ENCODE results near the gene RUNX2. TPM values are rescaled to one million over a fixed set of nuclear protein-coding genes. Genes with fewer than 3 reads are reported as not detected.

The RUNX2 gene
- total RNA-seq, 1 experiment from 2014 or later: 3.8 TPM

- Histone ChIP-seq H3K79me2 (ENCODE audit: low read length) (no peaks in the 10 kb centered on the region), H3K4me1 (ENCODE audit: insufficient read depth, low read length) (no peaks in the 10 kb centered on the region), H3K27me3 (ENCODE audit: low read length) (no peaks in the 10 kb centered on the region), H3K36me3 (ENCODE audit: low read depth, low read length) (no peaks in the 10 kb centered on the region), H3K9ac (ENCODE audit: low read length) (no peak overlapping the region), H3F3A (ENCODE audit: low read length, unreplicated experiment) (no peaks in the 10 kb centered on the region), H3K4me2 (ENCODE audit: low read length) (no peak overlapping the region), H3K9me3 (ENCODE audit: low read length) (no peaks in the 10 kb centered on the region), H3K4me3 (ENCODE audit: low read length) (no peak overlapping the region), H2AFZ (ENCODE audit: low read length) (no peak overlapping the region), H3K9me2 (replicated peaks; ENCODE audit: low read length) (no peaks in the 10 kb centered on the region), H3K27ac (ENCODE audit: low read length) (no peak overlapping the region), H4K20me1 (ENCODE audit: low read length) (no peaks in the 10 kb centered on the region)
- ChIA-PET POLR2A (ENCODE audit: unreplicated experiment) (no interaction called here), CTCF (interaction anchor here (0.6 kb wide), 1 partner anchor 31 kb away, joined by 5 read pairs; no protein-coding TSS in a partner anchor)
- no peak for TF ChIP-seq EZH2 (IDR thresholded peaks at IDR 0.05; ENCODE audit: low read length, unreplicated experiment)
- TF ChIP-seq, protein P1, sequence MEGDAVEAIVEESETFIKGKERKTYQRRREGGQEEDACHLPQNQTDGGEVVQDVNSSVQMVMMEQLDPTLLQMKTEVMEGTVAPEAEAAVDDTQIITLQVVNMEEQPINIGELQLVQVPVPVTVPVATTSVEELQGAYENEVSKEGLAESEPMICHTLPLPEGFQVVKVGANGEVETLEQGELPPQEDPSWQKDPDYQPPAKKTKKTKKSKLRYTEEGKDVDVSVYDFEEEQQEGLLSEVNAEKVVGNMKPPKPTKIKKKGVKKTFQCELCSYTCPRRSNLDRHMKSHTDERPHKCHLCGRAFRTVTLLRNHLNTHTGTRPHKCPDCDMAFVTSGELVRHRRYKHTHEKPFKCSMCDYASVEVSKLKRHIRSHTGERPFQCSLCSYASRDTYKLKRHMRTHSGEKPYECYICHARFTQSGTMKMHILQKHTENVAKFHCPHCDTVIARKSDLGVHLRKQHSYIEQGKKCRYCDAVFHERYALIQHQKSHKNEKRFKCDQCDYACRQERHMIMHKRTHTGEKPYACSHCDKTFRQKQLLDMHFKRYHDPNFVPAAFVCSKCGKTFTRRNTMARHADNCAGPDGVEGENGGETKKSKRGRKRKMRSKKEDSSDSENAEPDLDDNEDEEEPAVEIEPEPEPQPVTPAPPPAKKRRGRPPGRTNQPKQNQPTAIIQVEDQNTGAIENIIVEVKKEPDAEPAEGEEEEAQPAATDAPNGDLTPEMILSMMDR (conservative IDR thresholded peaks at IDR 0.05; ENCODE audit: low read depth, low read length): no peak
- TF ChIP-seq EZH2phosphoT487 (IDR thresholded peaks at IDR 0.05; ENCODE audit: borderline replicate concordance, low read length): no peak
- intact Hi-C loops (cut with micrococcal nuclease): no loop called here
- no TSS peak for BruUV-seq (replicated peaks)
- 0 out of 2 replicates have a peak, but pooled peaks have one; percentile 20 for ATAC-seq
- no peak for DNase-seq
Observed at GRCh38 chr6:45577836-45578504, 249.8 kb downstream of the RUNX2 start.

GRCh38 chr6:45584127-45584526 lies 256.0 kb downstream of the RUNX2 start:
- no peaks in the 10 kb centered on the region for H3K9me3 ChIP-seq (ENCODE audit: low read length)
- H3K4me2 ChIP-seq (ENCODE audit: low read length): no peak overlapping the region
- no peak overlapping the region for H3K9ac ChIP-seq (ENCODE audit: low read length)
- no peak overlapping the region for H2AFZ ChIP-seq (ENCODE audit: low read length)
- ATAC-seq (no peak), DNase-seq (no peak)
- no peaks in the 10 kb centered on the region for H4K20me1 ChIP-seq (ENCODE audit: low read length)
- H3K79me2 ChIP-seq (ENCODE audit: low read length): no peaks in the 10 kb centered on the region
- H3K9me2 ChIP-seq (replicated peaks; ENCODE audit: low read length): no peaks in the 10 kb centered on the region
- intact Hi-C loops (cut with micrococcal nuclease): no loop called here
- ChIA-PET POLR2A (ENCODE audit: unreplicated experiment) (no interaction called here), CTCF (no interaction called here)
- H3K36me3 ChIP-seq (ENCODE audit: low read depth, low read length): no peaks in the 10 kb centered on the region
- H3K27ac ChIP-seq (ENCODE audit: low read length): no peak overlapping the region
- no peaks in the 10 kb centered on the region for H3K27me3 ChIP-seq (ENCODE audit: low read length)
- BruUV-seq (replicated peaks): no TSS peak
- TF ChIP-seq EZH2 (IDR thresholded peaks at IDR 0.05; ENCODE audit: low read length, unreplicated experiment): no peak
- H3F3A ChIP-seq (ENCODE audit: low read length, unreplicated experiment): no peaks in the 10 kb centered on the region
- H3K4me1 ChIP-seq (ENCODE audit: insufficient read depth, low read length): peaks cover 28% of the 10 kb centered on the region
- no peak overlapping the region for H3K4me3 ChIP-seq (ENCODE audit: low read length)

DNA sequence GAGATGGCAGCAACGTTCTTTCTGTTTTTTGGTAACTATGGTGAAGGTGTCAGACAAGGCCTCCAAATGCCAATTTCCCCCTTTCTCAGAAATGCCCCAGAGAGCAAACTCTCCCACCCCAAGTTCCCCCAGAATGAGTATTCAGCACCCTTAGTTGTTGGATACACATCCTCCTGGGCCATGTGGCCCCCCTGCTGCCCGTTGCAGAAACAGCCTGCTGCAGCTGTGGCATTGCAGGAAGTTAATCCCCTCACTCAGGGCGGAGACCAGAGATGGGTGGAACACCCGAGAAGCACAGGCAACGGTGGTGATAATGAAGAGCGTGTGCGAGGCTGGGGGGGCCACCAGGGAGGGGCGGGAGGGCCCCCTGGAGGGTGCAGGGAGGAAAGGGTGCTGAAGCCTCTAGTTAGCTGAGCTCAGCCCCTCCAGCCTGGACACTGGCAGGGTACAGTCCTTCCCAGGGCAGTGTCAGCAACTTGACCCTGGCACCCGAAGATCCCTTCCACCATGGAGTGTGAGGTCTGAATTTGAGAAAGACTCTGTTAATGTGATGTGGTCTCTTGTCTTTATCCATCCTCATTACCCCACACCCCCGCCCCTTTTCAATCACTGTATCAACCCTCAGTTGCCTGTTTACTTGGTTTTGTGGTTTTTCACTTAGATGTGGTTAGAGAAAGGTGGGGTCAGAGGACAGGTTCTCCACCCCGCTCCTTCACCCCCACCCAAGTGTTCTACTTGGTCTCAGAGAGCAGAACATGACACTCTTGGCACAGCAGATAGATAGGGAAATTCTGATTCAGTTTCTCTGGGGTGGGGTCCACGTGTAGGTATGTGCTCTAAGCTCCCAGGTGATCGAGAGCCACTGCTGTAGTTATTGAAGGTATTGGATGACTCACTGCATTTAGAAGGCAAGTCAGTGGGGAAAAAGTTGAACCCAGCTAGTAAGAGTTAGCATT lies 258.4 kb downstream of the RUNX2 start:
- POLR2A ChIA-PET (ENCODE audit: unreplicated experiment): no interaction called here
- CTCF ChIA-PET: no interaction called here
- Histone ChIP-seq H4K20me1 (ENCODE audit: low read length) (no peaks in the 10 kb centered on the region), H3K4me2 (ENCODE audit: low read length) (peak overlapping the region; percentile 18; the same call in 1 of the 2 replicates), H3K9me2 (replicated peaks; ENCODE audit: low read length) (no peaks in the 10 kb centered on the region), H2AFZ (ENCODE audit: low read length) (no peak overlapping the region), H3K9me3 (ENCODE audit: low read length) (no peaks in the 10 kb centered on the region), H3F3A (ENCODE audit: low read length, unreplicated experiment) (no peaks in the 10 kb centered on the region), H3K4me1 (ENCODE audit: insufficient read depth, low read length) (peaks cover 52% of the 10 kb centered on the region), H3K4me3 (ENCODE audit: low read length) (no peak overlapping the region), H3K9ac (ENCODE audit: low read length) (peak overlapping the region; percentile 1; the same call in 1 of the 2 replicates), H3K36me3 (ENCODE audit: low read depth, low read length) (no peaks in the 10 kb centered on the region), H3K27me3 (ENCODE audit: low read length) (no peaks in the 10 kb centered on the region), H3K79me2 (ENCODE audit: low read length) (no peaks in the 10 kb centered on the region), H3K27ac (ENCODE audit: low read length) (peak overlapping the region; percentile 59)
- no peak for ATAC-seq
- DNase-seq: peak; percentile 79
- BruUV-seq (replicated peaks): no TSS peak
- TF ChIP-seq, protein P1 (conservative IDR thresholded peaks at IDR 0.05; ENCODE audit: low read depth, low read length): no peak
- no peak for TF ChIP-seq EZH2phosphoT487 (IDR thresholded peaks at IDR 0.05; ENCODE audit: borderline replicate concordance, low read length)
- no peak for TF ChIP-seq EZH2 (IDR thresholded peaks at IDR 0.05; ENCODE audit: low read length, unreplicated experiment)
- intact Hi-C loops (cut with micrococcal nuclease): no loop called here

Measured in PC-3 (cell line).